OCI-LY1 (cell line): ENCODE data around the gene TGFB3.

Experiments
- H2AFZ ChIP-seq: fragments of 200-600 bp; sonication (generic), shearing (Covaris generic); 2 replicates; pipeline ENCODE4 v1.6.0; 2014; ENCODE audit warnings: antibody characterized with exemption, mild to moderate bottlenecking, low read length
- H3F3A ChIP-seq: fragments of 200-600 bp; sonication (generic), shearing (Covaris generic); 2 replicates; pipeline ENCODE4 v1.6.0; 2014; ENCODE audit warnings: mild to moderate bottlenecking, antibody characterized with exemption, low read length, moderate library complexity; ENCODE audit not compliant: insufficient read depth
- H3K27ac ChIP-seq: fragments of 200-600 bp; sonication (generic); 2 replicates; pipeline ENCODE4 v1.5.1; 2014; ENCODE audit warnings: low read length, mixed run types, mild to moderate bottlenecking, low read depth; ENCODE audit not compliant: poor library complexity, severe bottlenecking
- H3K27me3 ChIP-seq: fragments of 200-600 bp; sonication (generic); 2 replicates; pipeline ENCODE4 v1.6.0; 2014; ENCODE audit warnings: antibody characterized with exemption, mild to moderate bottlenecking, low read length, moderate library complexity; ENCODE audit not compliant: insufficient read depth
- H3K36me3 ChIP-seq: fragments of 200-600 bp; sonication (generic); 2 replicates; pipeline ENCODE4 v1.6.1; 2014; ENCODE audit warnings: mild to moderate bottlenecking, antibody characterized with exemption, low read length, moderate library complexity, mixed read lengths; ENCODE audit not compliant: insufficient read depth
- H3K4me1 ChIP-seq: fragments of 200-600 bp; sonication (generic); 2 replicates; pipeline ENCODE4 v1.5.1; 2014; ENCODE audit warnings: mild to moderate bottlenecking, low read length, moderate library complexity; ENCODE audit not compliant: insufficient read depth, severe bottlenecking
- H3K4me2 ChIP-seq: fragments of 200-600 bp; sonication (generic), shearing (Covaris generic); 2 replicates; pipeline ENCODE4 v1.6.1; 2014; ENCODE audit warnings: low read length
- H3K4me3 ChIP-seq: fragments of 200-600 bp; sonication (generic); 2 replicates; pipeline ENCODE4 v1.5.1; 2014; ENCODE audit warnings: low read length, low read depth, mild to moderate bottlenecking, mixed read lengths; ENCODE audit not compliant: poor library complexity, severe bottlenecking
- H3K79me2 ChIP-seq: fragments of 200-600 bp; shearing (Covaris generic); 2 replicates; pipeline ENCODE4 v1.6.1; 2016; ENCODE audit warnings: mixed run types, low read length, mixed read lengths; ENCODE audit not compliant: insufficient read depth
- H3K9ac ChIP-seq: fragments of 200-600 bp; sonication (generic), shearing (Covaris generic); 2 replicates; pipeline ENCODE4 v1.6.1; 2014; ENCODE audit warnings: mild to moderate bottlenecking, low read length, mixed read lengths
- H3K9me2 ChIP-seq: fragments of 200-600 bp; sonication (generic), shearing (Covaris generic); 2 replicates; pipeline ENCODE4 v1.6.1; 2014; ENCODE audit warnings: low read depth, mild to moderate bottlenecking, low read length, mixed read lengths
- H3K9me3 ChIP-seq: fragments of 200-600 bp; shearing (Covaris generic); 2 replicates; pipeline ENCODE4 v1.6.1; 2014; ENCODE audit warnings: low read length, mixed read lengths
- H4K20me1 ChIP-seq: fragments of 200-600 bp; sonication (generic), shearing (Covaris generic); 2 replicates; pipeline ENCODE4 v1.6.0; 2016; ENCODE audit warnings: mild to moderate bottlenecking, low read length; ENCODE audit not compliant: insufficient read depth
- CTCF ChIP-seq: fragments of 200-600 bp; sonication (generic), shearing (Covaris generic); IDR thresholded peaks from 2 replicates; pipeline ENCODE4 v1.5.1; 2017; ENCODE audit warnings: mild to moderate bottlenecking, antibody characterized with exemption, low read length, moderate library complexity, mixed read lengths
- EZH2 ChIP-seq: fragments of 200-600 bp; sonication (generic), shearing (Covaris generic); IDR thresholded peaks from 2 replicates; pipeline ENCODE4 v1.8.0; 2017; ENCODE audit warnings: borderline replicate concordance, mixed run types, mild to moderate bottlenecking, antibody characterized with exemption, low read length, moderate library complexity, mixed read lengths

The TGFB3 gene

GRCh38 chr14:75995372-75996041 is 13.7 kb upstream of the TGFB3 start:
- no peak overlapping the region for H3K4me2 ChIP-seq
- H3K27ac ChIP-seq, result no peak overlapping the region
- no peak overlapping the region for H3K4me3 ChIP-seq
- no peaks in the 10 kb centered on the region for H3F3A ChIP-seq
- H3K36me3 ChIP-seq, result peaks cover 1% of the 10 kb centered on the region; the same call in 1 of the 2 replicates
- no peaks in the 10 kb centered on the region for H3K27me3 ChIP-seq
- H3K4me1 ChIP-seq, result peaks cover 8% of the 10 kb centered on the region
- H2AFZ ChIP-seq, result no peak overlapping the region
- no peak overlapping the region for H3K9ac ChIP-seq
- H4K20me1 ChIP-seq, result no peaks in the 10 kb centered on the region
- H3K9me2 ChIP-seq, result no peaks in the 10 kb centered on the region
- no peaks in the 10 kb centered on the region for H3K79me2 ChIP-seq
- TF ChIP-seq EZH2, result no peak
- TF ChIP-seq CTCF, result no peak
- H3K9me3 ChIP-seq, result no peaks in the 10 kb centered on the region

GRCh38 chr14:75993567-75994041 is 11.8 kb upstream of the TGFB3 start:
- Histone ChIP-seq H3K36me3 (no peaks in the 10 kb centered on the region), H3K9me2 (no peaks in the 10 kb centered on the region), H3K27me3 (no peaks in the 10 kb centered on the region), H3K4me2 (no peak overlapping the region), H4K20me1 (no peaks in the 10 kb centered on the region), H3K79me2 (no peaks in the 10 kb centered on the region), H3K4me1 (peaks cover 8% of the 10 kb centered on the region), H3K9me3 (no peaks in the 10 kb centered on the region), H3K27ac (no peak overlapping the region), H3F3A (no peaks in the 10 kb centered on the region), H3K4me3 (no peak overlapping the region), H3K9ac (no peak overlapping the region), H2AFZ (no peak overlapping the region)
- TF ChIP-seq CTCF, result peak; percentile 31; the same call in 1 of the 2 replicates
- no peak for TF ChIP-seq EZH2

- Histone ChIP-seq H3K27ac (no peak overlapping the region), H3K4me1 (peaks cover 8% of the 10 kb centered on the region), H3K36me3 (no peaks in the 10 kb centered on the region), H3K9me2 (no peaks in the 10 kb centered on the region), H3K9ac (no peak overlapping the region), H3K4me2 (no peak overlapping the region), H3K4me3 (no peak overlapping the region), H3F3A (no peaks in the 10 kb centered on the region), H2AFZ (no peak overlapping the region), H3K27me3 (no peaks in the 10 kb centered on the region), H3K9me3 (no peaks in the 10 kb centered on the region), H4K20me1 (no peaks in the 10 kb centered on the region), H3K79me2 (no peaks in the 10 kb centered on the region)
- TF ChIP-seq CTCF, result no peak
Measured at GRCh38 chr14:75991753-75992152, 10.0 kb upstream of the TGFB3 start.
